Stimulated activated naive CD4-positive, alpha-beta T cell (primary cell): ENCODE data around the gene TBCCD1.

ENCODE experiments used
- DNase-seq, 6 experiments: peaks; one replicate each; lab custom pipeline; 2025; lab: John Stamatoyannopoulos, UW

The TBCCD1 gene

GRCh38 chr3:186567072-186567921 lies at the start of gene TBCCD1:
Gene TBCCD1 (minus strand): TSS chr3:186567339. CDS start chr3:186564329, 3,010 bp downstream.
- peak; percentile 88 to 98 (median 94) for DNase-seq

DNA sequence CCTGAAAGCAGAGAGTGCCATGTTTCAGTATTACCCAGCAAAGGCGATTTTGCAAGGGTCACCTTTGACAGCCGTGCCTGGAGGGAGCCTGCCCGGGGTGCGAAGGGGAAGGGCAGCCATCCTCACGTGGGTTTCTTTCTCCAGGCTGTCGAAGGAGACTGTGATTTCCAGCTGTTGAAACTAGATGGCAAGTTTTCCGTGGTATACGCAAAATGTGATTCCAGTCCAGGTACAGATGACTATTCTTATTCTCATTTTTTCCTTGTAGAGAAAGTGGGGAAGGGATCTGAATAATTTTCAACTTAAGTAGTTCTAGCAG lies 49.1 kb upstream of the TBCCD1 start:
- no peak for DNase-seq

GRCh38 chr3:186614597-186615483 lies 47.7 kb upstream of the TBCCD1 start:
- peak; percentile 47 to 82 (median 59) for DNase-seq

DNA sequence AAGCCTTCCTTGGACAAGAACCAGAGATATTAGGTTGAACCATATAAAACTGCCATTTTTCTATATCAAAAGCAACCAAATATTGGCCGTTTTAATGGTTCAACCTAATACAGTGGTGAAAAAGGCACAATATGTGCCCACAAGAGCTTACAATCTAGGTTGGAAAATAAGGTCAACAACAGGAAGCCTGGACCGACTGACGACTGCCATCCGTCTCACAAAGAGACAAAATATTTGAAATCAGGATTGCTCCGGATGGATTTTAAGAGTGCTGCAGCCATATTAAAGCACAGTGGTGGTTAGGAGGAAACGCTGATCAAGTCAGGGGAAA lies 47.1 kb upstream of the TBCCD1 start:
- DNase-seq, result no peak

DNA sequence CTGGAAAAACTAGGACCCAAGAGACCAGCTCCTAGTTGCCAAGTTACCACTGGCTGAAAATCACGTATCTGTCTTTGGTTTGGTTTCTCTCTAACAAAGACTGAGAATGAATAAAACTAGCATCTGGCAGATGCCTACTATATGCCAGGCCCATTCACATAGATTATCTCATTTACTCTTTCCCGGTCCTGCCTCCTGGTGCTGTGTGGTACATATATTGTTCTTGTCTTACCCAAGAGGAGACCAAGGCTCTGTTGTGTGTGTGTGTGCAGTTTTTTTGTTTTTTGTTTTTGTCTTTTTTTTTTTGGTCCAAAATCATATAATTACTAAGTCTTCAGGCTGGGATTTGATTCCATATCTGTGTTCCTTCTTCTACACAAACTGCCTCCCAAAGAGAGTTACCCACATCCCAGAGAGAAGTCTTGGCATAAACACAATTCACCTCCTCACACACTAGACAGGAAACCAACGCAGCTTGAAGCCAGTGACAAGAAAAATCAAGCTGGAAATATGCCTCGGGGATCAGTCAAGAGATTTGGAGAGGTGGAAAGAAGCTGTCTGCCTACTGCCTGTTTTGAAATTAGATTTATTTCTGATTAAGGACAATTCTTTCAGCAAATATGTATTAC lies 46.6 kb upstream of the TBCCD1 start:
- DNase-seq, result no peak

DNA sequence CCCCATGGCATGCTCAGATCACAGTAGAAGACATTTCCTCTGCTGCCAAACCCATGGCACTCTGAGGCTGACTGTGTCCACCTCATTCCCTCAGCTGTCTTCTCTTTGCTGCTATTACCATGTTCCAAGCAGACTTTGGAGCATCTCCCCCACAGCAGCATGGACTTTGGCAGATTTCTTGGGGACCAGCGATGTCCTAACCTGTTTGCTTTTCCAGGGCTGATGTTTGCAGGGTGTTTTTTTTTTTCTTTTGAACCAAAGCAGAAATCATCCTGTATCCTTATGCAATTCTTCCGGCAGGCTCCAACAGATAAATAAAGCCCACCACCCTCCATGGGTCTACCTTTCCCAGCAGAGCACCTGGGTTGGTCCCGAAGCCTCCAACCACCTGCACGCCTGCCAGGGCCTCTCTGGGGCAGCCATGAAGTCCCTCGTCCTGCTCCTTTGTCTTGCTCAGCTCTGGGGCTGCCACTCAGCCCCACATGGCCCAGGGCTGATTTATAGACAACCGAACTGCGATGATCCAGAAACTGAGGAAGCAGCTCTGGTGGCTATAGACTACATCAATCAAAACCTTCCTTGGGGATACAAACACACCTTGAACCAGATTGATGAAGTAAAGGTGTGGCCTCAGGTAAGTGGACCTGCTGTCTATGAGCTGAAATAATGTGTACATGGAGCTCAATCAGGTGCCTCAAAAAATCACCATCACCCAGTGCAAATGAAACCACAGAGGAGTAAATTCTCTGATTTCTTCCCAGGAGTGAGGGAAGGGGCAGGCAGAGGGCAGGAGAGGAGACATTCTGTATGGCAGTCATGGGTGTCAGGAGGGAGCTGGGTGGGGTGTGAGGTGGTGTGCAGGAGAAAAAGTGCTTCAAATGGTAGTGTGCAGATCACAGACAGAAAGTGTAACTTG lies 45.8 kb upstream of the TBCCD1 start, which contains the start of gene AHSG:
TSS of gene AHSG (plus strand) at position 340 of the 916 bp plus-strand sequence. CDS start at position 422, 82 bp downstream.
- DNase-seq, result no peak

- DNase-seq, result no peak
Measured at GRCh38 chr3:186612065-186612464, 44.9 kb upstream of the TBCCD1 start.

- no peak for DNase-seq
Measured at GRCh38 chr3:186609247-186609868, 42.2 kb upstream of the TBCCD1 start.

- DNase-seq, result no peak
Measured at GRCh38 chr3:186608624-186609215, 41.6 kb upstream of the TBCCD1 start.

DNA sequence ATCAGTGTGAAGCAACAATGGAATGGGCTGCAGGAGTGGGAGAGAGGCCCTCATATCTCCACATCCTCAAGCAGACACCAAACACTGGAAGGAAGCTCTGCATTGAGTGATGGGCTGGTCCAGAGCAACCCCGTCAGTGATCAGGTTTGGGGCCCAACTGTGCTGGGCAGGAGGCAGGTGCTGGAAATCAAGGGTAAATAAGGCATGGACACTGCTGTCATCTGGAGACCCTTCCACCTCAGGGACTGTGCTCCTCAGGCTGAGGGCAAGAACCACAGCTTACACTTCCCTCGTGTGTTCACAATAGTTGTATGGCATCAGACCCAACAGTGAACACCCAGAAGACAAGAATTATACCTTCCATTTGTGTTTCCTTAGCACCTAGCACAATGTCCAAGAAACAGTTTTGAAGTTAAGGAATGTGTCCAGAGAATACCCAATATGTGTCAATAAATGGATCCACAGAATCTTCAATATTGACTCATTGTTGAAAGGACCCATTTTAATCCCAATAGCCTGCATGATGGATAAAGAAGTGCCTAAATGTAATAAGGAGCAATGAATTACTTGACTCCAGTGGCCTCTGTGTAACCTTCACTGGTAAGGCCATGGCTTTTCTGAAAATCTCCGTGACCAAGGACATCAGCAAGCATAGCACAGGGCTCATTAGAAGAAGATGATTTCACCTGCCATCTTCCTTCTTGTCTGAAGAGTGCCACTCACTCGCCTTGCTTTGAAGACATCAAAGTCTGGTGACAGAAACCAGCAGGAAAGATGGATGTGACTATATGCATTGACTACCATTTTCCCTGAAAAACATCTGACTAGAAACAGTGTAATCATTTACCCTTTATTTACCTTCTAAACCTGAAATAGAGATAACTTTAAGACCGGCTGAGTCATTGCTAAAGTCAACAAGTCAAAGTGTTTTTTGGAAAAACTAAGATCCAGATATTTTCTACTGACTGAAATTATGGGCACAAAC lies 38.7 kb upstream of the TBCCD1 start:
- DNase-seq, result no peak

- no peak for DNase-seq
Measured at GRCh38 chr3:186605078-186605477, 37.9 kb upstream of the TBCCD1 start.

GRCh38 chr3:186603159-186603558 lies 36.0 kb upstream of the TBCCD1 start:
- no peak for DNase-seq

DNA sequence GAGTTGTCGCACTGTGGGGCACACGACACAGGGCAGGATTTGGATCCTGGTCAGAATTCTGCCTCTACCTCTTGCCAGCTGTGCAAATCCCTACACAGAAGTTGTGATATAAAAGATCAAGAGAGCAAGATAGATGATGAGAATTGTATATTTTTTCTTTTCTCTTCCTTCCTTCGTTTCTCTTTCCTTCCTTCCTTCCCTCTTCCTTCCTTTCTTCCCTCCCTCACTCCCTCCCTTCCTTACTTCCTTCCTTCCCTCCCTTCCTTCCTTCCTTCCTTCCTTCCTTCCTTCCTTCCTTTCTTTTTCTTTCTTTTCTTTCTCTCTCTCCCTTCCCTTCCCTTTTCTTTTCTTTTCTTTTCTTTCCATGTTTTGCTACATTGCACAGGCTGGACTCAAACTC lies 33.8 kb upstream of the TBCCD1 start:
- no peak for DNase-seq

- DNase-seq, result no peak
Measured at GRCh38 chr3:186599785-186600166, 32.6 kb upstream of the TBCCD1 start.

DNA sequence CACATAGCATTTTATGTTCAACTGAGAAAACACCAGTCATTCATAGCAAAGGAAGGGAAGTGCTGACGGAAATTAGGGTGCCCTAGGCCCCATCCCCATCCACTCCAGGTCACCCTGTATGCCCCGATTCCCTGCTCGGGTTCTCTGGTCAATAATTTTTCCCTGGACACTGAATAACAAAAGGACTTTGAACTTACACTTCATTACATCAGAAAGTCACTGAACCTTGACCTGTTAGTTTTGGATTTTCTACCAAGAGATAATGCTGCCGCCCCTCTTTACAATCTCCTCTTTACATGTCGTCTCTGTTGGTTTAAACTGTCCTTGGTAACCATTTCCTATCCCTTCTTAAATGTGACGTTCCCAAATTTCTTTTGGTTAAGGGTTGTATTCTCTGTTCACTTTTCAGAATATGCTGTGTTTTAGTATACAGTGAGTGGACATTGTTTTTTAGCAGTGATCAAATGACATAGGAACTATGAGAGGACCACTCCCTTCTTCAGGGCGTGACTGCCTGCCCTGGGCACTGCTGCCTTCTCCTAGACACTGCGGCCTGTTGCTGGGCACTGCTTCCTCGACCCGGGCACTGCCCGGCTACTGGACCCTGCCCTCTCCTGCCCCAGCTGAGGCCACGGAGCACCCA lies 32.1 kb upstream of the TBCCD1 start:
- DNase-seq, result no peak

DNA sequence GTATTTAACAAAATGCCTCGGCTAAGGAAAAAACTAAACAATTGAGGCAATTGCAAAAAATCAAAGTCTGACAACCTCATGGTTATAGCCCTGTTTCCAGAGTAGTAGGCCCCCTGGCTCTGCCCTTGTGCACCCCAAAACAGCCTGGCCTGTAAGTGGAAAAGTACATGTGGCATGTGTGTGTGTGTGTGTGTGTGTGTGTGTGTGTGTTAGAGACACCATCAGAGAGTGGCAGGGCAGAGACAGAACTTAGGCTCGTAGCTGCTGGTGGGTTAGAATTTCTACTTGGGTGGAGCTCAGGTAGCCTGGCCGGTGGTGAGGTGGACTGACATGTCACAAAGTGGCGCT lies 31.6 kb upstream of the TBCCD1 start:
- DNase-seq, result no peak

- no peak for DNase-seq
Measured at GRCh38 chr3:186598108-186598784, 31.1 kb upstream of the TBCCD1 start.

DNA sequence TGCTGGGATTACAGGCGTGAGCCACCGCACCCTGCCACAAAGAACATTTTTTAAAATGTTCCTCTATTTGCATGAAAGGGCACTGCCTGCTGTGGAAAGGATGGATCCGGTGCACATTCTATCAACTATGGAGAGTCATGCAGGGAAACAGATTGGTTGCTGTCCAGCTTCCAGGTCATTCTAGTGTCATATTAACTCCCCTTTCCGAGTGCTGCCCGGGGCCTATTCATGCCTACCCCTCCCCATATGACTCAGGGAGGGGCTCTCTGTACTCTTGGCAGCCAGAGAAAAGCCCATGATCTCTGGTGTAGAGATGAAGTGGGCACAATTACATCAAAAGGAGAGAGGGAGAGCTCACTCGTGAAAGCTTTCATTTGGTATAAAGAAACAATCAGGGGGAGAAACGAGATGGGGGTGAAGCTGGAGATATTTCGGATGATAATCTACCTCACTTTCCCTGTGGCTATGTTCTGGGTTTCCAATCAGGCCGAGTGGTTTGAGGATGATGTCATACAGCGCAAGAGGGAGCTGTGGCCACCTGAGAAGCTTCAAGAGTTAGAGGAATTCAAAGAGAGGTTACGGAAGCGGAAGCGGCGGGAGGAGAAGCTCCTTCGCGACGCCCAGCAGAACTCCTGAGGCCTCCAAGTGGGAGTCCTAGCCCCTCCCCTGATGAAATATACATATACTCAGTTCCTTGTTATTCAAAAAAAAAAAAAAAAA lies 29.6 kb upstream of the TBCCD1 start:
- DNase-seq, result no peak
